Esophagus squamous epithelium (tissue), 5 donors: ENCODE measurements around the gene DEPDC5. TPM values are rescaled to one million over a fixed set of nuclear protein-coding genes. Genes with fewer than 3 reads are reported as not detected.

Source experiments
- DNase-seq: peaks from one replicate; lab custom pipeline; 2025; lab: John Stamatoyannopoulos, UW
- H3K27ac ChIP-seq, 4 donors: fragments of 200-600 bp; sonication (generic); one replicate each; pipeline ENCODE4 v1.5.1; 2016 to 2019; ENCODE audit warnings: mild to moderate bottlenecking in 1 of 4
- H3K27me3 ChIP-seq, 4 donors: fragments of 200-600 bp; sonication (generic); 1 replicate in 3 of 4; 2 replicates in 1 of 4; pipeline versions ENCODE4 v1.5.1 to v1.6.0; 2017 to 2021; ENCODE audit warnings: antibody characterized with exemption in 1 of 4
- H3K36me3 ChIP-seq, 3 donors: fragments of 200-600 bp; sonication (generic); one replicate each; pipeline ENCODE4 v1.5.1; 2016 to 2019
- H3K4me1 ChIP-seq, 3 donors: fragments of 200-600 bp; sonication (generic); one replicate each; pipeline ENCODE4 v1.5.1; 2017 to 2019
- H3K4me3 ChIP-seq, 4 donors: fragments of 200-600 bp; sonication (generic); 1 replicate in 3 of 4; 2 replicates in 1 of 4; pipeline ENCODE4 v1.5.1; 2016 to 2019; ENCODE audit warnings: mild to moderate bottlenecking in 2 of 4, moderate library complexity in 1 of 4
- H3K9me3 ChIP-seq, 3 donors: fragments of 200-600 bp; sonication (generic); one replicate each; pipeline ENCODE4 v1.5.1; 2016 to 2019
- POLR2A ChIP-seq, 4 donors: fragments of 450-650 bp; IDR thresholded peaks; one replicate each; pipeline ENCODE4 v1.6.1; 2017; ENCODE audit warnings: antibody characterized with exemption in 4 of 4, mild to moderate bottlenecking in 4 of 4, moderate library complexity in 3 of 4
- WGBS, 2 donors: methylation state at CpG; one replicate each; pipeline ENCODE4 v1.1.5; 2018; 5-methylcytosine and 5-hydroxymethylcytosine counted together
- intact Hi-C: fragments of 100-400 bp; cut with DNase I; formaldehyde crosslinking; loops from one replicate; pipeline ENCODE4 v1.15.0; 2022
- total RNA-seq, 4 donors: library from RNA; depleted of rRNA; stranded (reverse); fragments of >200 nt; gene quantifications; one replicate each; pipeline ENCODE4 v1.1.0, GENCODE V29; 2016
- TF ChIP-seq, protein P1 (sequence below), 6 experiments: fragments of 450-650 bp in 4 of 6; fragments of 200-600 bp in 2 of 6; sonication (generic) in 2 of 6; IDR thresholded peaks; one replicate each; pipeline ENCODE4 v1.5.1; 2016 to 2019; ENCODE audit warnings: antibody characterized with exemption in 6 of 6, mild to moderate bottlenecking in 4 of 6, moderate library complexity in 4 of 6
- donor health status: DM: yes; HTN: yes; CAD: no.

The DEPDC5 gene
- total RNA-seq, 4 donors from 2014 or later: 9.0 to 22.5 (median 15.0) TPM

DNA sequence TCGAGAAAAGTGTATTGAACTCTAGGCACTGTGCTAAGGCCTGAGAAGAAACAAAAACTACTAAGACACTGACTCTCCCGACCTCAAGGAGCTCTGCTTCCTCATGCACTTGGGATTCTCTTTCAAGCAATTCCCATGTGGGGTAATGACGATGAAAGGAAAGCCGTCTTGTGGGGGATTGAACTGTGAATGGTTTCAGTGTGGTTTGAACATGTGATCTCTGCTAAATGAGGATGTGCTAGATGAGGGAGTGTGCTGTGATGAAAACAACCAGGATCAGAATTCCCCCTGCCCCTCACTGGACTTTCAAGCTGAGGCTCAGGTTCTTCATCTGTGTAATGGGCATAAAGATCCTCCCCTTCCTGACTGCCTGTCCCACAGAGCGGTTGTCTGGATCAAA, 74.9 kb downstream of the DEPDC5 start:
- peak overlapping the region in 3 of 4 donors; percentile 37 to 76 (median 52) for H3K27ac ChIP-seq
- peaks cover 0 to 77% (median 3%) of the 10 kb centered on the region in 3 donors for H3K36me3 ChIP-seq
- H3K27me3 ChIP-seq: no peaks in the 10 kb centered on the region
- H3K4me3 ChIP-seq: no peak overlapping the region
- peaks cover 8 to 39% (median 9%) of the 10 kb centered on the region in 3 donors for H3K4me1 ChIP-seq
- WGBS, 2 donors: 77 to 86% methylated on average over 4 to 5 of the region's 5 CpGs
- no peaks in the 10 kb centered on the region for H3K9me3 ChIP-seq
- intact Hi-C loops: no loop called here
- TF ChIP-seq, protein P1, sequence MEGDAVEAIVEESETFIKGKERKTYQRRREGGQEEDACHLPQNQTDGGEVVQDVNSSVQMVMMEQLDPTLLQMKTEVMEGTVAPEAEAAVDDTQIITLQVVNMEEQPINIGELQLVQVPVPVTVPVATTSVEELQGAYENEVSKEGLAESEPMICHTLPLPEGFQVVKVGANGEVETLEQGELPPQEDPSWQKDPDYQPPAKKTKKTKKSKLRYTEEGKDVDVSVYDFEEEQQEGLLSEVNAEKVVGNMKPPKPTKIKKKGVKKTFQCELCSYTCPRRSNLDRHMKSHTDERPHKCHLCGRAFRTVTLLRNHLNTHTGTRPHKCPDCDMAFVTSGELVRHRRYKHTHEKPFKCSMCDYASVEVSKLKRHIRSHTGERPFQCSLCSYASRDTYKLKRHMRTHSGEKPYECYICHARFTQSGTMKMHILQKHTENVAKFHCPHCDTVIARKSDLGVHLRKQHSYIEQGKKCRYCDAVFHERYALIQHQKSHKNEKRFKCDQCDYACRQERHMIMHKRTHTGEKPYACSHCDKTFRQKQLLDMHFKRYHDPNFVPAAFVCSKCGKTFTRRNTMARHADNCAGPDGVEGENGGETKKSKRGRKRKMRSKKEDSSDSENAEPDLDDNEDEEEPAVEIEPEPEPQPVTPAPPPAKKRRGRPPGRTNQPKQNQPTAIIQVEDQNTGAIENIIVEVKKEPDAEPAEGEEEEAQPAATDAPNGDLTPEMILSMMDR (IDR thresholded peaks at IDR 0.05): no peak
- no peak for TF ChIP-seq POLR2A (IDR thresholded peaks at IDR 0.05)
- DNase-seq: no peak

DNA sequence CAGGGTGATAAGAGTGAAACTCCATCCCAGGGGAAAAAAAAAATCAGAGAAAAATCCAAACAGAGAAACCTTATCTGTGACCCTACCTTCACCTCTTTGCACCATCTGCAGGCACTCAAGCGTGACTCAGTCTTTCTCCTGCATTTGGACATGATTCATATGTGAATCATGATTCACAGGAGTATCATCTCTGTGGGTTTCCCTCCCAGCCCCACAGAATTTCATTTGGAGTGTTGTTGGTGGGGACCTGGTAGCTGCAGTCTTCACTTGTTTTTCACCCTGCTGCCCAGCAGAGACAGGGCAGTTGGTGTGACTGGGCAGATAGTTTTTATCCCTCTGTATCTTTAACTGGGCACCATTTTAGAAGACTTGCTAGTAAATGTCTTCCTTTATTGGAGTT, 75.7 kb downstream of the DEPDC5 start:
- no peak for DNase-seq

DNA sequence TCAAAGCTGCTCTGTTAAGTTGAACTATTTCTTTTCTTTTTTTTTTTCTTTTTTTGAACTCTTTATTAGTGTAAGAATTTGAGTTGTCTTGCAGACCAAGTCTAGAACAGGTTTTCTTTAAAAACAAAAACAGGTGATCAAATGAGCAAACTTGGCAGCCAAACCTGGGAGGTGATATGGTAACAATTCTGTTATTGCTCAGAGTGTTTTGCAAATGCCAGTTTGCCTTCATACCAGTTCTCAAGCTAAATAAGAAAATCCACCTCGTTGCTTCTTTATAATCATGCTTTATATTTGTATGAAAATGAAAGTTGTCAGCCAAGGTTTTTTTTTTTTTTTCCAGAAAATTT, 76.9 kb downstream of the DEPDC5 start:
- Histone ChIP-seq H3K4me1 (peaks cover 8 to 37% (median 9%) of the 10 kb centered on the region in 3 donors), H3K27ac (peak overlapping the region in 2 of 4 donors; percentile 76), H3K27me3 (no peaks in the 10 kb centered on the region), H3K9me3 (no peaks in the 10 kb centered on the region), H3K36me3 (peaks cover 0 to 79% (median 4%) of the 10 kb centered on the region in 3 donors), H3K4me3 (no peak overlapping the region)
- intact Hi-C loops: no loop called here
- no peak for DNase-seq
- WGBS, 2 donors: 41 to 58% methylated on average over 1 of the region's 1 CpG
- TF ChIP-seq POLR2A (IDR thresholded peaks at IDR 0.05): no peak
- TF ChIP-seq, protein P1 (IDR thresholded peaks at IDR 0.05): no peak

More for the DNA sequence above, 75.7 kb downstream of the DEPDC5 start:
- TF ChIP-seq POLR2A (IDR thresholded peaks at IDR 0.05): no peak
- TF ChIP-seq, protein P1 (IDR thresholded peaks at IDR 0.05): no peak
- Histone ChIP-seq H3K4me1 (peaks cover 8 to 39% (median 9%) of the 10 kb centered on the region in 3 donors), H3K4me3 (no peak overlapping the region), H3K27me3 (no peaks in the 10 kb centered on the region), H3K27ac (peak overlapping the region in 3 of 4 donors; percentile 37 to 76 (median 76)), H3K36me3 (peaks cover 0 to 77% (median 4%) of the 10 kb centered on the region in 3 donors), H3K9me3 (no peaks in the 10 kb centered on the region)
- intact Hi-C loops: no loop called here
- 13 to 25% methylated on average over 1 of the region's 1 CpG for WGBS, 2 donors

DNA sequence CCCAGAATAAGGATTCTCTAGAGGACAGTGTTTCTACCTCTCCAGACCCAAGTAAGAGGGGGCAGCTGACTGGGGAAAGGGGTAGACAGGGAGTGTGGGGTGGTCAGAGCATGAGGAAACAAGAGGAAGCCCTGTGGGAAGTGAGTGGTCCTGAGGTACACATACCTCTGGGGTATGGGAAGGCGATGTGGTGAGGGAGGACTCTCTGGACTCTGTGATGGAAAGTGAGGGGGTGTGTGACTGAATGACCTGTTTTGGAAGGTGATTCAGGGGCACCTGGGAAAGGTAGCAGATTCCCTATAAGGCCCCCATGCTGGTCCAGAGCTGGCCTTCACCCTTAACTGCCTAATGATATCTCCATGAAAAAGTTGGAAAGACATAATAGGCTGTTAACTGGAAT, 80.1 kb downstream of the DEPDC5 start:
- Histone ChIP-seq H3K4me1 (peaks cover 8 to 23% (median 9%) of the 10 kb centered on the region in 3 donors), H3K27me3 (no peaks in the 10 kb centered on the region), H3K27ac (no peak overlapping the region), H3K9me3 (no peaks in the 10 kb centered on the region), H3K36me3 (peaks cover 0 to 83% (median 4%) of the 10 kb centered on the region in 3 donors), H3K4me3 (no peak overlapping the region)
- intact Hi-C loops: no loop called here
- no peak for DNase-seq
- TF ChIP-seq, protein P1 (IDR thresholded peaks at IDR 0.05): no peak
- TF ChIP-seq POLR2A (IDR thresholded peaks at IDR 0.05): no peak
- 100% methylated on average over 1 of the region's 1 CpG for WGBS, 2 donors

DNA sequence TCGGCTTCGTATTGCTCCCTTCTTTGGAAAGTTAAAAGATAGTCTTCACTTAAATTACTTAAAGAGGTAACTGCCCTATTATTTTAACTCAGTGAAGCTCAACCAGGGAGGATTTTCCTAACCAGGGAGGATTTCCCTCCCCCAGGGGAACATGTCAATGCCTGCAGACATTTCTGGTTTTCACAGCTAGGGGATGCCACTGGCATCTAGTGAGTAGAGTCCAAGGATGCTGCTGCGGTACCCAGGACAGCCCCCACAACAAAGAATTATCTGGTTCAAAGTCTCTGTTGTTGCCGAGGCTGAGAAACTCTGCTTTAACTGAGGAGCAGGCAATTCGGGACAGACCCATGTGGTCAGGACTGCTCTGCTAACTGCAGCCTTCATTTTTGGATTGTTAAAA, 82.2 kb downstream of the DEPDC5 start:
- no peak overlapping the region for H3K27ac ChIP-seq
- no peak for DNase-seq
- H3K36me3 ChIP-seq: peaks cover 0 to 97% (median 7%) of the 10 kb centered on the region in 3 donors
- no peaks in the 10 kb centered on the region for H3K9me3 ChIP-seq
- peaks cover 0 to 2% (median 0%) of the 10 kb centered on the region in 3 donors for H3K4me1 ChIP-seq
- WGBS, 2 donors: 78 to 91% methylated on average over 3 to 5 of the region's 5 CpGs
- TF ChIP-seq, protein P1 (IDR thresholded peaks at IDR 0.05): no peak
- no peak for TF ChIP-seq POLR2A (IDR thresholded peaks at IDR 0.05)
- no peaks in the 10 kb centered on the region for H3K27me3 ChIP-seq
- intact Hi-C loops: no loop called here
- H3K4me3 ChIP-seq: no peak overlapping the region
